GM12874 (cell line): ENCODE results near the gene AQP6.

Source experiments
- TF ChIP-seq, protein P1 (sequence below): IDR thresholded peaks from 2 replicates; pipeline ENCODE4 v1.5.1; 2011; ENCODE audit warnings: low read depth, mild to moderate bottlenecking, control low read depth, low read length, moderate library complexity; ENCODE audit not compliant: insufficient read depth

The AQP6 gene, protein sequence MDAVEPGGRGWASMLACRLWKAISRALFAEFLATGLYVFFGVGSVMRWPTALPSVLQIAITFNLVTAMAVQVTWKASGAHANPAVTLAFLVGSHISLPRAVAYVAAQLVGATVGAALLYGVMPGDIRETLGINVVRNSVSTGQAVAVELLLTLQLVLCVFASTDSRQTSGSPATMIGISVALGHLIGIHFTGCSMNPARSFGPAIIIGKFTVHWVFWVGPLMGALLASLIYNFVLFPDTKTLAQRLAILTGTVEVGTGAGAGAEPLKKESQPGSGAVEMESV

DNA sequence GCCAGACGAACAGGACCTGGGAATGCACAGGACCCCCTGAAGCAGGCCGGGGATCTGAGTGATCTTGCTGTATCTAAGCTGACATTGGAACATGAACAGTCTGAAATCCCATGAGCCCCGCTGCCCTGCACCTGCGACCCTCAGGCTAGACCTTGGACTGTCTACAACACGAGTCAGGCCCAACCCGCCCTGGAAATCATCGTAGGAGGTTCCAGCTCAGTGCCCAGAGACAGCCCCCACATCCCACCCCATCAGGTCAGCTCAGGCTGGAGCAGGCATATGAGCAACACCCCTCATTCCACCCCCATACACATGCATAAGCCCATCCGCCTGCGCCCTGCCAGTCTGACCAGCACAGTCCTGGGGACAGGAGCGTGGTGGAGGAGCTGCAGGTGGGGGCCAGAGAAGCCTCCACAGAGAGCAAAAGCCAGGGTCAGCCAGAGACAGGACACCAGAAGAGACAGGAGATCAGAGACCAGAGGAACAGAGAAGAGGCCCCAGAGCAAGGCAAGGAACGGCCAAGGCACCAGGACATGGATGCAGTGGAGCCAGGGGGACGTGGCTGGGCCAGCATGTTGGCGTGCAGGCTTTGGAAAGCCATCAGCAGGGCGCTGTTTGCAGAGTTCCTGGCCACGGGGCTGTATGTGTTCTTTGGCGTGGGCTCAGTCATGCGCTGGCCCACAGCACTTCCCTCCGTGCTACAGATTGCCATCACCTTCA, at the start of gene AQP6:
AQP6 (plus strand) TSS at position 307 of the 720 bp plus-strand sequence; CDS start at position 534, 227 bp downstream.
- TF ChIP-seq, protein P1, sequence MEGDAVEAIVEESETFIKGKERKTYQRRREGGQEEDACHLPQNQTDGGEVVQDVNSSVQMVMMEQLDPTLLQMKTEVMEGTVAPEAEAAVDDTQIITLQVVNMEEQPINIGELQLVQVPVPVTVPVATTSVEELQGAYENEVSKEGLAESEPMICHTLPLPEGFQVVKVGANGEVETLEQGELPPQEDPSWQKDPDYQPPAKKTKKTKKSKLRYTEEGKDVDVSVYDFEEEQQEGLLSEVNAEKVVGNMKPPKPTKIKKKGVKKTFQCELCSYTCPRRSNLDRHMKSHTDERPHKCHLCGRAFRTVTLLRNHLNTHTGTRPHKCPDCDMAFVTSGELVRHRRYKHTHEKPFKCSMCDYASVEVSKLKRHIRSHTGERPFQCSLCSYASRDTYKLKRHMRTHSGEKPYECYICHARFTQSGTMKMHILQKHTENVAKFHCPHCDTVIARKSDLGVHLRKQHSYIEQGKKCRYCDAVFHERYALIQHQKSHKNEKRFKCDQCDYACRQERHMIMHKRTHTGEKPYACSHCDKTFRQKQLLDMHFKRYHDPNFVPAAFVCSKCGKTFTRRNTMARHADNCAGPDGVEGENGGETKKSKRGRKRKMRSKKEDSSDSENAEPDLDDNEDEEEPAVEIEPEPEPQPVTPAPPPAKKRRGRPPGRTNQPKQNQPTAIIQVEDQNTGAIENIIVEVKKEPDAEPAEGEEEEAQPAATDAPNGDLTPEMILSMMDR = no peak

DNA sequence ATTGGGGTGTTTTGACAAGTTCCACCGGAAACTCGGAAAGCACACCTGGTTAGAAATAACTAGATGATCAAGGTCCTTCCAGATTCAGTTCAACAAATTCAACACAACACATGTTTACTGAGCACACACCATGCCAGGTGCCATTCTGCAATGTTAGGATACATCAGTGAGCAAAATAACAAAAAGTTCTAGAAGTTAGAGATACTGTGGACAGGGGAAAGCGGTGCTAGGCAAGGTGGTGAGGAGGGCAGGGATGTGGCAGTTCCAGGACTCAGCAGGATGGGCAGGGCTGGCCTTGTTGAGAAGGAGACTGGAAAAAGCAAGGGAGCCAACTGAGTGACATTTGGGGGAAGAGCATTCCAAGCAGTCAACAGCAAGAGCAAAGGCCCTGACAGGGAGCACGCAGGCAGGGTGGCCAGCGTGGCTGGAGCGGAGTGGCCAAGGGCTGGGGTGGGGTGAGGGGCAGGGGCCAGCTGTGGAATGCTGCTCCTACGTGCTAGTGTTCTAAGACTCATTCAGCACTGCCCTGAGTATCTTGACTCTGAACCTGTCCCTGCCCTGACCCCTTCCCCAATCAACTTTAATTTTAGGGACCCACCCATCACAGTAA, 49.6 kb upstream of the AQP6 start:
- TF ChIP-seq, protein P1 = no peak

DNA sequence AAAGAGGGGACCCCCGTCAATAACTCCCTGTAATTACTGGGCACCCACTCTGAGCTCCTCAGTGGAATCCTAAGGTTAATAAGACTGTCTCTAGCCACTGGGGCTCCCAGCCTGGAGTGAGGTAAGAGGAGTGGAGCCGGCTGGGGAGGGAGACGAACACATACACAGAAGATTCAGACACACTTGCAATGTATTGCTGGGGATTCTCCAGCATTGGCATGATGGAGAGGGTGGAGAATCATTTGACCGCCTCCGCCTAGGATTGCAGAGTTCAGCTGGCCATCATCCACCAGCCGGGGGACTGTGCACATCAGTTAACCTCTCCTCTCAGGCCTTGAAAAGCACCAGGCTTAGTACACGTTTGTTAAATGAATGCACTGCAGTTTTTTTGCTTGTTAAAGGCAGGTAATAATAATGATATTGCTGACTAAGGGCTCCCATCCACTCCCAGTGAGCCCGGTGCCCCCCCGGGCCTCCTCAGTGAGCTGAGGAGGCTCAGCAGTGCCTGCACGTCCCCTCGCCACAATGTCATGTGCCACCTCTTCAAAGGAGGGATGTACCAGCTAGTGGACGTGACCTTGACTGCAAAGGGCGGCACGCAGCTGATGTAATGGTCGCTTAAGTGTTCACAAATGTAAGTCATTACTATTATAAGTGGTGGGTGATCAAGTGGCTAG, 48.7 kb upstream of the AQP6 start:
- TF ChIP-seq, protein P1 = no peak

DNA sequence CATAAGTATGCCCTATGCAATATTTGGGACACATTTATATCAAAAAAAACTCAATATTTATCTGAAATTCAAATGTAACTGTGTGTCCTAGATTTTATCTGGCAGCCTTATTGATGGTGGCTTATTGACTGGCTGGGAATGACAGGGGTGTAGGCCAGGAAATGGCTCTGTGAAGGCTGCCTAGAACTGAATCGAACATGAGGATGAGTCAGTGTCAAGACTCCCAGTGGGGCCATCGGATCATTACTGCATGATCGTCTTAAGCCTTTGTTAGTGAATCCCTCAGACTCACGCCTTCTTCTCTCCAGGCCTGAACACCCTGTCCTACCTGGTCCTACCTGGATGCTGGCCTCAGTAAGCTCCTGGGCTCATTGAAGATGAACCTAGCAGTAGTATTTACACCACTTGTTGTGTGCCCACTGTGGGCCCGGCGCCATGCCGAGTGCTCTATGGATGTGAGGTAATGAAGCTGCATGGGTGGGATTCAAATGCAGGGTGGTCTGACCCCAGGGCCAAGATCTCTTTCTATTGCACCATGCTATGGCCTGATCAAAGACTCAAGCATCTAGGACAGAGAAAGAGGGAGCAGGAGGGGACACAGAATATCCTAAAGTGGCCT, 48.0 kb upstream of the AQP6 start:
- TF ChIP-seq, protein P1 = no peak

DNA sequence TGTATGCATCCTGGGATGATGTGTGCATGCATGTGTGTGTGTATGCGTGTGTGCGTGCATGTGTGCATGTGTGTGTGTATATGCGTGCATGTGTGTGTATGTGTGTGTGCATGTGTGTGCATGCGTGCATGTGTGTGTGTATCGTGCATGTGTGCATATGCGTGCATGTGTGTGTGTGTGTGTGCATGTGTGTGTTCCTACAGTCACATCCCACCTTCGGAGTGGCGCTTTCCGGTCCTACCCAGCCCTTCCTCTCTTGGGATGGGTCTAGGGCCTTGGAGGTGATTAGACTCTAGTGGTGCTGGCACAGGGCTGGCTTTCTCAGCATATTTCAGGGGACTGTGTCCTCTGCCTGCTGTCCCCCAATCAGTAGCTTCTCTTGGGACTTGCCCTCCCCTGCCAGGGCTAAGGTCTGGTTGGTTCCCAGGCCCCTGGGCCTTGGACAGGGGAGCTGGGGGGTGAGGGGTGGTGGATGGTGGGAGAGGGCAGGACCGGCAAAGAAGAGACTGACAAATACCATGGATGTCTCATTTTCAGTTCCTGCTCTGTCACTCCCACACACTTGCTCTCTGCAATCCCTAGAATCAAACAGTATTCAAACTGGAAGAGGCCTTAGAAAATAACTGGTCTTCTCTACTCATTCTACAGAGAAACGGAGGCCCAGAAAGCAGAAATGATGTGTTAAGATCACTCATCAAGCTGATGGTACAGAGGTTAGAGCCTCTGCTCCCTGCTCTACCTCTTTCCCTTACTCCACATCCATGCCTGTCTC, 47.1 kb upstream of the AQP6 start:
- TF ChIP-seq, protein P1 = no peak

DNA sequence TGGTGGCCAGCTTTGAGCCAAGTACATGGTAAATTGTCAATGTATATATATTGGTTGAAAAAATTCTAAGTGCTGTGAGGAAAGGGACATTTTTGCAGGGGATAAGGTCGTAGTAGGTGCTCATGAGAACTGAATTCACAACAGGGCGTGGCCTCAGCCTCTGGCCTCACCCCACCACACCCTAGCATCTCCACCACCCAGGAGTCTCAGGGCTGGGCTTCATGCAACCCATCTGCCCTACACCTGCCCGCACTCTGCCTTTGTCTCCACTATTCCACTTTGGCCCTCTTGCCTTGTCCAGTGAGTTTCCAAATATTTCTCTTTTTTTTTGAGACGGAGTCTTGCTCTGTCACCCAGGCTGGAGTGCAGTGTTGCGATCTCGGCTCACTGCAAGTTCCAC, 44.3 kb upstream of the AQP6 start:
- TF ChIP-seq, protein P1 = no peak
